ENCODE data around the gene PPARD. TPM values are rescaled to one million over a fixed set of nuclear protein-coding genes. Genes with fewer than 3 reads are reported as not detected.
"Not testable (repeated sequence)": the region's sequence is repeated elsewhere in the genome, so short reads cannot be mapped to it uniquely, and the experiment has no call there.

Gene PPARD
- total RNA-seq, 1 donor from 2014 or later: 15.0 TPM

- Histone ChIP-seq H3K4me3 (ENCODE audit: low read depth, low read length) (no peak overlapping the region), H3K36me3 (ENCODE audit: control insufficient read depth, insufficient read depth, low read length) (no peaks in the 10 kb centered on the region), H3K27me3 (ENCODE audit: control insufficient read depth, insufficient read depth, low read length) (no peaks in the 10 kb centered on the region)
- TF ChIP-seq CTCF (IDR thresholded peaks at IDR 0.05; ENCODE audit: insufficient read depth, low read length, poor library complexity, severe bottlenecking): no peak
- no peak for DNase-seq (ENCODE audit: low read depth)
Measured at GRCh38 chr6:35382015-35382414, 39.7 kb downstream of the PPARD start.

DNA sequence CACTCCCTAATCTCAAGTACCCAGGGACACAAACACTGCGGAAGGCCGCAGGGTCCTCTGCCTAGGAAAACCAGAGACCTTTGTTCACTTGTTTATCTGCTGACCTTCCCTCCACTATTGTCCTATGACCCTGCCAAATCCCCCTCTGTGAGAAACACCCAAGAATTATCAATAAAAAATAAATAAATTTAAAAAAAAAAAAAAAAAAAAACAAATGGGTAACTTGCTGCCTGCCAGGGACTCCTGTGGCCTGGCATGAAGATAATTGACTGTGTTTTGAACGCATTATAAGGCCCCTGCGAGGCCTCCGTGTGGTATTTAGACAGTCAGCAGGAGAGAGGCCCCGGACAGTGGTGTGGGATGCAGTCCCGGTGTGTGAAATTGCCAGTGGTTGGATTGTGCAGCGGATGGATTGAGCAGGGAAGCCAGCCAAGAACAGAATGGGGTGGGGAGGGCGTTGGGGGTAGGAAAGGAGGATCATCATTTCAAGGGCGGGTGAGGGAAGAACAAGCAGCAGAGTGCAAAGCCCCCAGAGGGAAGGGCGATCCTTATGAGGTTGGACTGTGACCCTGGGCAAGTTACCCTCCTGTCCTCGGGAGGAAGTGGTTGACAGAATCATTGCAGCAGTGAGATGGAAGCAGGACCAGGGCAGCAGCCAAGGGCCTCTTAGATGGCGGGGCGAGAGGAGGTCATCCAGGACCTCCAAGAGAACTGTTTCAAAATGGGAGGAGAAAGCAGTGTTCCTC is 43.3 kb downstream of the PPARD start:
- no peak for TF ChIP-seq CTCF (IDR thresholded peaks at IDR 0.05; ENCODE audit: insufficient read depth, low read length, poor library complexity, severe bottlenecking)

DNA sequence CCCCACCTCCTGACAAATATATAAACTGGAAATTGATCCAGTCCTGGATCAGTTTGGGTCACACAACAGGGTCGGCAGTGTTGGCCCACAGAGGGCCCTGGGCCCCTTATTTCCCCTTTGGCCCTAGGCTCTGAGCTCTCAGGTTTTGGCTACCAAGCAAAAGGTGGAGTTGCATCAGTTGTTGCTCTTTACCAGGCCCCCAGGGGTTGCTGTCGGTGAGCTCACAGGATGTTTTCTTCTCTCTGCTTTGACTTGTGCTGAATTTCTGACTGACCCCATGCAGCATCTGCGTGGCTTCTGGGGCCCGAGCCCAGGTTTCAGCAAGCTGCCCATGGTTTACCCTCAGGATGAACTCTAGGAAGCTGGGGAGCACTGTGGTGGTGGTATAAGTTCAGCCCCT is 44.6 kb downstream of the PPARD start:
- no peaks in the 10 kb centered on the region for H3K36me3 ChIP-seq (ENCODE audit: control insufficient read depth, insufficient read depth, low read length)
- TF ChIP-seq CTCF (IDR thresholded peaks at IDR 0.05; ENCODE audit: insufficient read depth, low read length, poor library complexity, severe bottlenecking): no peak
- no peak for DNase-seq (ENCODE audit: low read depth)
- no peaks in the 10 kb centered on the region for H3K27me3 ChIP-seq (ENCODE audit: control insufficient read depth, insufficient read depth, low read length)
- H3K4me3 ChIP-seq (ENCODE audit: low read depth, low read length): no peak overlapping the region

More for the DNA sequence above, 43.3 kb downstream of the PPARD start:
- no peaks in the 10 kb centered on the region for H3K36me3 ChIP-seq (ENCODE audit: control insufficient read depth, insufficient read depth, low read length)
- H3K4me3 ChIP-seq (ENCODE audit: low read depth, low read length): no peak overlapping the region
- no peaks in the 10 kb centered on the region for H3K27me3 ChIP-seq (ENCODE audit: control insufficient read depth, insufficient read depth, low read length)
- no peak for DNase-seq (ENCODE audit: low read depth)

DNA sequence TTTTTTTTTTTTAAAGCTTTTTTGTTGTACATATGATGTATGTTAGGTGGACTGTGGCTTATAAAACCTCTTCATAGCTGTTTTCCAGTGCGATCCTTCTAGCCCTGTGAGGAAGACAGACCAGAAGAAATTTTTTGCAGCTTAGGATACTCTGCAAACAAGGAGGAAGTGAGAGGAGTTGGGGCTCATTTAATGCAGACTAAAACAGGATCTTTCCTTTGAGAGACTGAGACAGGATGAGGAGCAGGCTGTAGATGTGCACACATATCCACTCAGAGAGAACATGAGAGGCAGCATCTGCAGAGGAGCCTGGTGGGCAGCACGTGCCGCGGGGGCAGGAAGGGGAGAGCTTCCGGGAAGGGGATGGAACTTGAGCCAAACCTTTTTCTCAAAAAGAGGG is 45.7 kb downstream of the PPARD start:
- Histone ChIP-seq H3K36me3 (ENCODE audit: control insufficient read depth, insufficient read depth, low read length) (no peaks in the 10 kb centered on the region), H3K4me3 (ENCODE audit: low read depth, low read length) (no peak overlapping the region), H3K27me3 (ENCODE audit: control insufficient read depth, insufficient read depth, low read length) (no peaks in the 10 kb centered on the region)
- no peak for TF ChIP-seq CTCF (IDR thresholded peaks at IDR 0.05; ENCODE audit: insufficient read depth, low read length, poor library complexity, severe bottlenecking)
- no peak for DNase-seq (ENCODE audit: low read depth)

DNA sequence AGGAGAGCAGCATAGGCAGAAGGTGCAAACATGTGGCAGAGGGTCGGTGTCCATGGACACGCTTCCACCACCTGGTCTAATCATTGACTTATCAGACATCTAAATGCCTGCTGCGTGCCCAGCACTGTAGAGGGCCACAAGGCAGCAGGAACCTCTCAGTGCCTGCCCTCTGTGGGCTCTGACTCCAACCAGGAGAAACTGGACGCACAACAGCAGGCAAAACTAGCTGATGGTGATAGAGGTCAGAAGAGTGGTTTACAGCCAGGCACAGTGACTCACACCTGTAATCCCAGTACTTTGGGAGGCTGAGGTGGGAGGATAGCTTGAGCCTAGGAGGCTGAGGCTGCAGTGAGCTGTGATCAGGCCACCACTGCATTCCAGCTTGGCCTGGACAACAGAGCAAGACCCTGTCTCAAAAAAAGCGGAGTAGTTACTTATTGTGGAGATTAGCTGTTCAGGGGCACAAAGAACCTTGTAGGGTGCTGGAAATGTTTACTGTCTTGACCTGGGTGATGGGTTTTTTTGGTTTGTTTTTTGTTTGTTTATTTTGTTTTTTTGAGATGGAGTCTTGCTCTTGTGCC is 46.5 kb downstream of the PPARD start:
- TF ChIP-seq CTCF (IDR thresholded peaks at IDR 0.05; ENCODE audit: insufficient read depth, low read length, poor library complexity, severe bottlenecking): no peak
- Histone ChIP-seq H3K4me3 (ENCODE audit: low read depth, low read length) (no peak overlapping the region), H3K36me3 (ENCODE audit: control insufficient read depth, insufficient read depth, low read length) (no peaks in the 10 kb centered on the region), H3K27me3 (ENCODE audit: control insufficient read depth, insufficient read depth, low read length) (no peaks in the 10 kb centered on the region)
- DNase-seq (ENCODE audit: low read depth): no peak

DNA sequence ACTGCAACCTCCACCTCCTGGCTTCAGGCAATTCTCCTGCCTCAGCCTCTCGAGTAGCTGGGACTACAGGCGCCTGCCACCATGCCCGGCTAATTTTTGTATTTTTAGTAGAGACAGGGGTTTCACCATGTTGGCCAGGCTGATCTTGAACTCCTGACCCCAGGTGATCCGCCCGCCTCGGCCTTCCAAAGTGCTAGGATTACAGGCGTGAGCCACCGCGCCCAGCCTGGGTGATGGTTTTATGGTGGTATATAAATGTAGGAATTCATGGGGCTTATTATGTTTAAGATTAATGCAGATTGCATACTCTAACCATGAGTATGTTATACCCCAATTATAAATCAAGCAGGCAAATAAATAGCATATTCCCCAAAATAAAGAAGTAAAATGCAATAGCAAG is 47.0 kb downstream of the PPARD start:
- not testable (repeated sequence) for H3K36me3 ChIP-seq (ENCODE audit: control insufficient read depth, insufficient read depth, low read length); DNase-seq (ENCODE audit: low read depth); H3K4me3 ChIP-seq (ENCODE audit: low read depth, low read length); H3K27me3 ChIP-seq (ENCODE audit: control insufficient read depth, insufficient read depth, low read length)
